ENCODE results near the gene HOXB4.

The HOXB4 gene

DNA sequence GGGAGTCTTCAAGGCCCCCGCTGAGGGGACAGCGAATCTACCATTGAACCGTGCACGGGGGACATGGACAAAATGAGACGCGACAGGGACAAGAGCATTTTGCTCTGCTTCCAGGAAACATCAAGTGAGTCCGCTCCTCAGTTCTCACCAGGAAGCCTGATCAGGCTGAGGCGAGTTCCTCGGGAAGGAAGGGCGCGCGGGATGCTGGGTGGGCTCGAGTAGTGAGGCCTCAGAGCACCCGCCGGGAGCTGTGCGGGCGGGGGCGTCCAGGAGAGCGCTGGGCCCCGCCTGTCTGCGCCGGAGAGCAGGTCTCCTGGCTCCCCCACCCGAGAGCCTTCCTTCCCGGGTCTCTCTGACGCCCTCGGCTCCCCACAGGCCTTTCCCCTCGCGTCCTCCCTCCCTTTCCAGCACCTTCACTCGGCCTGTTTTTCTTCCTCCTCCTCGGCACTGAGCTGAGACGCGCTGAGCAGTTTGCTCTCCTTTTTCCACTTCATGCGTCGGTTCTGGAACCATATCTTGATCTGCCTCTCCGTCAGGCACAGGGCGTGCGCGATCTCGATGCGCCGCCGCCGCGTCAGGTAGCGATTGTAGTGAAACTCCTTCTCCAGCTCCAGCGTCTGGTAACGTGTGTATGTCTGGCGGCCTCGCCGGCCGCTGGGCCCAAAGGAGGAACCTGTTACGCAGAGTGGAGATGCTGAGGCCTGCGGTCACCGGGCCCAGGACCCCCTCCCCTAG is 18.0 kb upstream of the HOXB4 start:
- no peak overlapping the region for H3K9ac ChIP-seq (ENCODE audit: low read length)
- H3K4me1 ChIP-seq (ENCODE audit: control insufficient read depth, low read depth, low read length) = peaks cover 4% of the 10 kb centered on the region
- no peak overlapping the region for H3K27ac ChIP-seq (ENCODE audit: low read length)
- H3K9me3 ChIP-seq (ENCODE audit: control insufficient read depth, low read depth, low read length) = peaks cover 2% of the 10 kb centered on the region
- H3K36me3 ChIP-seq (ENCODE audit: control insufficient read depth, low read depth, low read length) = no peaks in the 10 kb centered on the region
- H3K27me3 ChIP-seq (ENCODE audit: control insufficient read depth, insufficient read depth, low read length) = peaks cover 100% of the 10 kb centered on the region
- H3K4me3 ChIP-seq (ENCODE audit: low read length) = no peak overlapping the region

GRCh38 chr17:48595278-48595999 is 17.3 kb upstream of the HOXB4 start:
- H3K9ac ChIP-seq (ENCODE audit: low read length) = peak overlapping the region; percentile 22
- no peaks in the 10 kb centered on the region for H3K36me3 ChIP-seq (ENCODE audit: control insufficient read depth, low read depth, low read length)
- peaks cover 100% of the 10 kb centered on the region for H3K27me3 ChIP-seq (ENCODE audit: control insufficient read depth, insufficient read depth, low read length)
- no peak overlapping the region for H3K4me3 ChIP-seq (ENCODE audit: low read length)
- H3K27ac ChIP-seq (ENCODE audit: low read length) = no peak overlapping the region
- peaks cover 4% of the 10 kb centered on the region for H3K4me1 ChIP-seq (ENCODE audit: control insufficient read depth, low read depth, low read length)
- H3K9me3 ChIP-seq (ENCODE audit: control insufficient read depth, low read depth, low read length) = no peaks in the 10 kb centered on the region

DNA sequence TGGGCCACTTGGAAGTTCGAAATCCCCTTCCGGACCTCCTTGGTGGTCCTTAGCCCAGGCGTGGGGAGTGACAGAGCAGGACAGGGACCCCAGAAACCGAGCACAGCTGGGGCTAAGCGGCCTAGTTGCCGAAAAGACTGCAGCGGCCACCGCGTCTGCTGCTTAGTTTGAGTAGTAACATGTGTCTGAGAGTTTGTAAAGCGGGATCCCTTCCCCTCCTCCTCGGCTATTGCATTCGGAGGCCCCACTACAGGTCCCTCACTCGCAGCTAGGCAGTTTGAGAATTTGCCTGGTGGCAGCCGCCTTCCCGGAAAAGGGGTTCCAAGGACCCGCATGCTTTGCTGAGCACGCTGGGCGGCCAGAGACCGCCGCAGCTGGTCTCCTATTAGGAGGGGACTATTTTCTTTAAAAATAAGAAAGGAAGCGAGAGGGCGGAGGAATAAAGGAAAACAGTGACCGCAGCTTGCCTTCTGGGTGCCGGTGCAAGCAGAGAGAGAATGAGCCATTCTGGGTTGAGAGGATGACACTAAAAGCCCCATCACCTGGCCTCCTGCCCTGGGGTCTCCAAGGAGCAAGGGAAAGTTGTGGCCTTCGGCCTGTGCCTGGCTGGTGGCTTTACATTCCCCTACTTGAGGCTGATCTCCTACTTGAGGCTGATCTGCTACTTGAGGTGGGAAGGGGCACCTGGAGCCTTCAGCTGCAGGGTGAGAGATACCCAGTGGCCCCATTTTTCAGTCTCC is 16.6 kb upstream of the HOXB4 start:
- peaks cover 4% of the 10 kb centered on the region for H3K4me1 ChIP-seq (ENCODE audit: control insufficient read depth, low read depth, low read length)
- no peak overlapping the region for H3K4me3 ChIP-seq (ENCODE audit: low read length)

DNA sequence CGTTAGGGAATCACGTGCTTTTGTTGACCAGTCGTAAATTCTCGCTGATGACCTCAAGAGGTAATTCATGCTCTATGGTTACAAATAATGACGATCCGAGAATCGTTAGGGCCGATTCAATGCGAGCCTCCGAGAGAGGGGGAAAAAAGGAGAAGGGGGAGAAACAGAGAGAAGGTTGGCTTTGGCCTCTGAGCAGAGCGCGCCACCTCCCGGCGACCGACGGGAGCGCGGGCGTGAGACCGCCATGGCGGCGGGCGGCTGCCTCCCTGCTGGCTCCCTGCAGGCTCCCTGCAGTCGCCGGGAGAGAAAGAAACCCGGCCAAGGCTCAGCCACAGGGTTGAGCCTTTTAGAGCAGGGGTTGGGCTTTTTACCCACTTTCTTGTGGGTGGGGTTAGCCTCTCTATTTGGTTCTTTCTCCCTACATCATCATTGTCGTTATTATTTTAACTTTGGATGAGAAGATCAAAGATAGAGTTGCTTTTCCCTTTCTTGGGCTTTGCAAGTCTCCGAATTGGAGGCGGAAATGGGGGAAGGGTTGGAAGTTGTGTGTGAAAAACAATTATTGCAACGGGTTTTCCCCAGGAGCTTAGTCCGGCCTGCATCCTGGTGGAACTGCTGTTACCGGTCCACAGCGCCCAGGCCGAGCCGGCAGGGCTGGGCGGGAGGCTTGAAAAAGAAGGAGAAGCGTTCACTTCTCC is 15.8 kb upstream of the HOXB4 start:
- H3K36me3 ChIP-seq (ENCODE audit: control insufficient read depth, low read depth, low read length) = no peaks in the 10 kb centered on the region
- H3K9ac ChIP-seq (ENCODE audit: low read length) = no peak overlapping the region
- H3K4me1 ChIP-seq (ENCODE audit: control insufficient read depth, low read depth, low read length) = peaks cover 4% of the 10 kb centered on the region
- no peak overlapping the region for H3K27ac ChIP-seq (ENCODE audit: low read length)
- no peak overlapping the region for H3K4me3 ChIP-seq (ENCODE audit: low read length)
- H3K9me3 ChIP-seq (ENCODE audit: control insufficient read depth, low read depth, low read length) = no peaks in the 10 kb centered on the region
- peaks cover 100% of the 10 kb centered on the region for H3K27me3 ChIP-seq (ENCODE audit: control insufficient read depth, insufficient read depth, low read length)

More for the DNA sequence above, 16.6 kb upstream of the HOXB4 start:
- Histone ChIP-seq H3K9ac (ENCODE audit: low read length) (peak overlapping the region; percentile 22), H3K27me3 (ENCODE audit: control insufficient read depth, insufficient read depth, low read length) (peaks cover 100% of the 10 kb centered on the region), H3K36me3 (ENCODE audit: control insufficient read depth, low read depth, low read length) (no peaks in the 10 kb centered on the region), H3K27ac (ENCODE audit: low read length) (no peak overlapping the region), H3K9me3 (ENCODE audit: control insufficient read depth, low read depth, low read length) (no peaks in the 10 kb centered on the region)

DNA sequence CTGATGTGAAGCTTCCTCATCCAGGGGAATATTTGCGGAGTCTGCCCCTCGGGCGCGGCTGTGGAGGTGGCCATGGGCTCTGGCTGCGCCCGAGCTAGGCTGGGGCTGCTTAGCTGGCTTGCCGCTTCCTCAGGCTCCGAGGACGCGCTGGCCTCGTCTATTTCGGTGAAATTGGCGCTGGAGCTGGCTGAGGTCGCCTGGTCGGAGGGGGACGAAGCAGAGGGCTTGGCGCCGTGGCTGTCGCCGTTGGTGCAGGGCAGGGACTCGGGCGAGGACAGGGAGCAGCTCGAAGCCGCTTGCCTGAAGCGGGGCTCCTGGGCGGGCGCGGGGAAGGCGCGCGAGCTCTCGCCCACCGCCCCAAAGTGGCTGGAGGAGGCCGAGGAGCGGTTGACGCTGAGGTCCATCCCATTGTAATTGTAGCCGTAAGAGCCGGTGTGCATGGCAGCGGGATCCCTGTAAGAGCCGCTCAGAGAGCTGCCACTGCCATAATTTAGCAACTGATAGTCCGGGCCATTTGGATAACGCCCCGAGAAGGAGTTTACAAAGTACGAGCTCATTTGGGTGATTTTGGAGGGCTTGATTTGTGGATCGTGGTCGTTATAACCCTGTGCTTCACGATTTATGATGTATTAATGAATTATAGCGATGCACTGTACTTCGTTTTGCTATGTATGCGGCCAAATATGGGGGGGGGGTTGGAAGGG is 15.1 kb upstream of the HOXB4 start, which contains the start of gene HOXB5:
HOXB5 (minus strand) TSS at position 654 of the 704 bp plus-strand sequence; CDS start at position 557, 97 bp downstream.
- Histone ChIP-seq H3K27me3 (ENCODE audit: control insufficient read depth, insufficient read depth, low read length) (peaks cover 100% of the 10 kb centered on the region), H3K9me3 (ENCODE audit: control insufficient read depth, low read depth, low read length) (no peaks in the 10 kb centered on the region), H3K4me3 (ENCODE audit: low read length) (no peak within 1 kb of the TSS), H3K36me3 (ENCODE audit: control insufficient read depth, low read depth, low read length) (no peaks in the 10 kb centered on the region), H3K9ac (ENCODE audit: low read length) (no peak within 1 kb of the TSS), H3K4me1 (ENCODE audit: control insufficient read depth, low read depth, low read length) (peaks cover 4% of the 10 kb centered on the region), H3K27ac (ENCODE audit: low read length) (no peak within 1 kb of the TSS)

- peaks cover 100% of the 10 kb centered on the region for H3K27me3 ChIP-seq (ENCODE audit: control insufficient read depth, insufficient read depth, low read length)
- H3K9me3 ChIP-seq (ENCODE audit: control insufficient read depth, low read depth, low read length) = no peaks in the 10 kb centered on the region
- H3K9ac ChIP-seq (ENCODE audit: low read length) = no peak overlapping the region
- no peak overlapping the region for H3K4me3 ChIP-seq (ENCODE audit: low read length)
- no peaks in the 10 kb centered on the region for H3K36me3 ChIP-seq (ENCODE audit: control insufficient read depth, low read depth, low read length)
- H3K27ac ChIP-seq (ENCODE audit: low read length) = no peak overlapping the region
- H3K4me1 ChIP-seq (ENCODE audit: control insufficient read depth, low read depth, low read length) = peaks cover 4% of the 10 kb centered on the region
Measured at GRCh38 chr17:48592577-48592976, 14.4 kb upstream of the HOXB4 start.

DNA sequence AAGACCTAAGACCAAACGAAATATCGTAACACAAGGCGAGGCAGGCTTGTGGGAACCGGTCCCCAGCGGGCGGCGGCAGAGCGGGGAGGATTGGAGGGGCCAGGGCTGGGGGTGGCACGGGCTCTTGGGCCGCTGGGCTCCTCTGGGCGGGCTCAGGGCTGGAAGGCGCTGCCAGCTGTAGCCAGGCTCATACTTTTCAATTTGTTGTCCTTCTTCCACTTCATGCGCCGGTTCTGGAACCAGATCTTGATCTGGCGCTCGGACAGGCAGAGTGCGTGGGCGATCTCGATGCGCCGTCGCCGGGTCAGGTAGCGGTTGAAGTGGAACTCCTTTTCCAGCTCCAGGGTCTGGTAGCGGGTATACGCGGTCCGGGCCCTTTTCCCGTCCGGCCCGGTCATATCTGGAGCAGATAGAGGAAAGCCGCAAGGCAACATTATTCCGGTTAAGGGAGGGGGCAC is 13.9 kb upstream of the HOXB4 start:
- Histone ChIP-seq H3K27me3 (ENCODE audit: control insufficient read depth, insufficient read depth, low read length) (peaks cover 100% of the 10 kb centered on the region), H3K9ac (ENCODE audit: low read length) (no peak overlapping the region), H3K4me1 (ENCODE audit: control insufficient read depth, low read depth, low read length) (peaks cover 4% of the 10 kb centered on the region), H3K27ac (ENCODE audit: low read length) (no peak overlapping the region), H3K4me3 (ENCODE audit: low read length) (no peak overlapping the region), H3K9me3 (ENCODE audit: control insufficient read depth, low read depth, low read length) (no peaks in the 10 kb centered on the region), H3K36me3 (ENCODE audit: control insufficient read depth, low read depth, low read length) (no peaks in the 10 kb centered on the region)

GRCh38 chr17:48591255-48592056 is 13.3 kb upstream of the HOXB4 start:
- no peaks in the 10 kb centered on the region for H3K9me3 ChIP-seq (ENCODE audit: control insufficient read depth, low read depth, low read length)
- H3K36me3 ChIP-seq (ENCODE audit: control insufficient read depth, low read depth, low read length) = no peaks in the 10 kb centered on the region
- H3K4me1 ChIP-seq (ENCODE audit: control insufficient read depth, low read depth, low read length) = peaks cover 4% of the 10 kb centered on the region
- peak overlapping the region; percentile 22 for H3K4me3 ChIP-seq (ENCODE audit: low read length)
- H3K27ac ChIP-seq (ENCODE audit: low read length) = no peak overlapping the region
- peaks cover 100% of the 10 kb centered on the region for H3K27me3 ChIP-seq (ENCODE audit: control insufficient read depth, insufficient read depth, low read length)
- H3K9ac ChIP-seq (ENCODE audit: low read length) = no peak overlapping the region

DNA sequence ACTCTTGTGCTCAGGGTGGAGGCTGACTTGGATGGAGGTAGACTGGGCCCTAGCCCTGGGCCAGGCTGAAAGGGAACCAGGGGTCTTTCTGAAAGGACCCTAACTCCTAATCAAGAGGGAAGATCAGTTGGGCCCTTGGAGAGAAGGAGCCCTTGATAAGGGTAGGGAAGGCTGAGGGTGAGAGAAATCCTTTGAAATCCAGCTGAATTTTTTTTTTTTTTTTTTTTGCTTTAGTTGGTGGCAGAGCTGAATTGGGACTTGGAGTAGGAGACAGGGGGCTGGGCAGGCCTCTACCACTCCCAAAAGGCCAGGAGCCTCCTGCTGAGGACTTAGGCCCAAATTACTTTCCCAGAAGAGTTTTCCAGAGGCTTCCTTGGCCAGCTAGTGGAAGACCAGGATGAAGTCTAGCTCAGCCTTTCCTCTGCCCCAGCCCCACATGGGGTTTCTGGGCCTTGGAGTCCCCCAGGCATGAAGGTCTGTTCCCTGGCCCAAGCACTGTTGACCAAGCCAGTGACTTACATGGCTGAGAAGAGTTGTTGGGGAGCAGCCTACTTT is 12.5 kb upstream of the HOXB4 start:
- Histone ChIP-seq H3K27me3 (ENCODE audit: control insufficient read depth, insufficient read depth, low read length) (peaks cover 100% of the 10 kb centered on the region), H3K9ac (ENCODE audit: low read length) (no peak overlapping the region), H3K4me1 (ENCODE audit: control insufficient read depth, low read depth, low read length) (peaks cover 4% of the 10 kb centered on the region), H3K9me3 (ENCODE audit: control insufficient read depth, low read depth, low read length) (no peaks in the 10 kb centered on the region), H3K36me3 (ENCODE audit: control insufficient read depth, low read depth, low read length) (no peaks in the 10 kb centered on the region), H3K4me3 (ENCODE audit: low read length) (peak overlapping the region; percentile 22), H3K27ac (ENCODE audit: low read length) (no peak overlapping the region)
